ENCODE data around the gene SLC25A5.

The SLC25A5 gene

GRCh38 chrX:119459181-119459580 lies 9.1 kb upstream of the SLC25A5 start:
- TF ChIP-seq JUND (IDR thresholded peaks at IDR 0.05; ENCODE audit: low read depth), result no peak
- in situ Hi-C loops (cut with HindIII; ENCODE audit: low pct_unique_long_range_greater_than_20kb, low sequenced_read_pairs), result no loop called here
- DNase-seq (ENCODE audit: low read depth in 1 of 2, low spot score in 1 of 2), result no peak

DNA sequence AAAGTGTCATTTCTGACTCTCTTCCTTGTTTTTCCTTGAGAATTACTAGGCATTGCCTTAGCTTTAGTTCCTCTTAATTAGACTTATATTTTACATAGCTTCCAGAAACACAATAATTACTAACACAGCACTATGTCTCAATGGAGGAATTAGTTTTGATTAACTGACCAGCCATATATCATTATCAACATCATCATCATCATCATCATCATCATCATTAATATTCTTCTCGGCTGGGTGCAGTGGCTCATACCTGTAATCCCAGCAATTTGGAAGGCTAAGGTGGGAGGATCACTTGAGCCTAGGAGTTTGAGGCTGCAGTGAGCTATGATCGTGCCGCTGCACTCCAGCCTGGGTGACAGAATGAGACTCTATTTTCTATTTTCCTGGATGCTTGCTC lies 2.7 kb upstream of the SLC25A5 start:
- in situ Hi-C loops (cut with HindIII; ENCODE audit: low pct_unique_long_range_greater_than_20kb, low sequenced_read_pairs), result no loop called here
- TF ChIP-seq JUND (IDR thresholded peaks at IDR 0.05; ENCODE audit: low read depth), result no peak
- no peak for DNase-seq (ENCODE audit: low read depth in 1 of 2, low spot score in 1 of 2)

- TF ChIP-seq JUND (IDR thresholded peaks at IDR 0.05; ENCODE audit: low read depth), result no peak
- in situ Hi-C loops (cut with HindIII; ENCODE audit: low pct_unique_long_range_greater_than_20kb, low sequenced_read_pairs), result no loop called here
- DNase-seq (ENCODE audit: low read depth in 1 of 2, low spot score in 1 of 2), result no peak
Measured at GRCh38 chrX:119466970-119467369, 1.3 kb upstream of the SLC25A5 start.

GRCh38 chrX:119467433-119467832 lies 811 bp upstream of the SLC25A5 start:
- no peak for TF ChIP-seq JUND (IDR thresholded peaks at IDR 0.05; ENCODE audit: low read depth)
- DNase-seq (ENCODE audit: low read depth in 1 of 2, low spot score in 1 of 2), result no peak
- in situ Hi-C loops (cut with HindIII; ENCODE audit: low pct_unique_long_range_greater_than_20kb, low sequenced_read_pairs), result no loop called here

DNA sequence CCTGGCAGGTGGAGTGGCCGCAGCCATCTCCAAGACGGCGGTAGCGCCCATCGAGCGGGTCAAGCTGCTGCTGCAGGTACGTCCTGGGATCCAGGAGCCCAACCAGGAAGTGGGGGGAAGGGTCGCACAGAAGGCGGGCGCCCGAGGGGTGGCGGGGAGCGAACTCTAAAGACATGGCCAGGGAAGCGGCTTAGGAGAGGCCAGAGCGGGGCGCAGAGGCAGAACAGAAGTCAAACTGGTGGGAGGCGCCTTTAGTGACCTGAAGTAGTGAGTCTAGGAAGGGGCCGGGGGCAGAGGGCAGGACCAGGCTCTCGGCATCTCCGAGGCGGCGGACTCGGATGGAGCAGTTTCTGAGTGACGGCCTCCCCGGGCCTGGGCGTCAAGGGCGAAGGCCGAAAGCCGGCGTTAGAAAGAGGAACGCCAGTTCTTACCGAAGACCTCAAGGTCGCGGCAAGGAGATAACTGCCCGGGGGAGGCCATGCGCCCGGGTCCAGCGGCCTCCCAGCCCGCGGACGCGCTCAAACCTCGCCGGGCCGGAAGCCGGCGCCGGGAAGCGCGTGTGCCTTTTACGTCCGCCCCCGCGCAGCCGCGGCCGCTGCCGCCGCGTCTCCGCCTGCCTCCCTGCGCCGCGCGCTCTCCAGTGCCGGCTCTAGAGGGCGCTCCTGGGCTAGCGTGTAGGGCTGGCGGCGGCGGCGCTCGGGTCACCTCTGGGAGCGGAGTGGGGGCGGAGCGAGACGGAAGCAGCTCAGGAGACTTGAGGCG lies 488 bp downstream of the SLC25A5 start:
- TF ChIP-seq JUND (IDR thresholded peaks at IDR 0.05; ENCODE audit: low read depth), result no peak
- DNase-seq (ENCODE audit: low read depth in 1 of 2, low spot score in 1 of 2), result peak; percentile 23 to 82
- in situ Hi-C loops (cut with HindIII; ENCODE audit: low pct_unique_long_range_greater_than_20kb, low sequenced_read_pairs), result no loop called here

- no peak for TF ChIP-seq JUND (IDR thresholded peaks at IDR 0.05; ENCODE audit: low read depth)
- DNase-seq (ENCODE audit: low read depth in 1 of 2, low spot score in 1 of 2), result no peak
- in situ Hi-C loops (cut with HindIII; ENCODE audit: low pct_unique_long_range_greater_than_20kb, low sequenced_read_pairs), result no loop called here
Measured at GRCh38 chrX:119469313-119469635, 1.0 kb downstream of the SLC25A5 start.

DNA sequence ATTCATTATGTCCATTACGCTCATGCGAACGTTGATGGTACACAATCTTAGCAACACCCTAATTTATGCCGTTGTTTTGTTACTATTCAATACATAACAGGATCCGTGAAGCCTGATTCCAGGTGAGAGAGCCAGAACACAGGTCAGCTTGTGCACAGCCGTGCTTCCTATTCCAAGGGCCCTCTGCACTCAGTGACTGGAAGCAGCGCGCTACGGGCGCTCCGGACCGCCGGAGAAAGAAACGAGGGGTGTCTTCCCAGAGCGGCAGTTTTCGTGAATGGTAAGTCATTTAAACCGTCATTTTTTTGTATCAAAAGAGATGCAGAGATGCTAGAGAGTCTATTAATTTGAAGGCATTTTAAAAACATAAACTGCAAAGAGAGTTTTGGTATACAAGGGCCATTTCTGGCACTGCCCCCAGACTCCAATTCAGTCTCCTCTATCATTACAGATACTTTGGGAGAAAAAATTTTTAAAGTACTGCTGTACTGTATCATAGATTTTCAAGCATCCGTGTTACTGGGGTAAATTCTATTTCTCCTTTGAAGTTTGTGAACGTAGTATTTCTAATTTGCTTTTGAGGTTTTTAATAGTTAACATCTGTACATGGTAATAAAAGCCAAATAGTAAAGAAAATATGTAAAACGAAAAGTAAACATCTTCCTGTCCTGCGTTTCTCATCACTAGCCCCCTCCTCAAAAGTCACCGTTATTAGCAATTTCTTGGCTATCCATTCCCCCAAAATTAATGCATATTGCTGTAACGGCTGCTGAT lies 6.6 kb downstream of the SLC25A5 start:
- DNase-seq (ENCODE audit: low read depth in 1 of 2, low spot score in 1 of 2), result no peak
- no peak for TF ChIP-seq JUND (IDR thresholded peaks at IDR 0.05; ENCODE audit: low read depth)
- in situ Hi-C loops (cut with HindIII; ENCODE audit: low pct_unique_long_range_greater_than_20kb, low sequenced_read_pairs), result no loop called here

- in situ Hi-C loops (cut with HindIII; ENCODE audit: low pct_unique_long_range_greater_than_20kb, low sequenced_read_pairs), result no loop called here
- DNase-seq (ENCODE audit: low read depth in 1 of 2, low spot score in 1 of 2), result no peak
- no peak for TF ChIP-seq JUND (IDR thresholded peaks at IDR 0.05; ENCODE audit: low read depth)
Measured at GRCh38 chrX:119475389-119476101, 7.3 kb downstream of the SLC25A5 start.

- TF ChIP-seq JUND (IDR thresholded peaks at IDR 0.05; ENCODE audit: low read depth), result no peak
- in situ Hi-C loops (cut with HindIII; ENCODE audit: low pct_unique_long_range_greater_than_20kb, low sequenced_read_pairs), result no loop called here
- no peak for DNase-seq (ENCODE audit: low read depth in 1 of 2, low spot score in 1 of 2)
Measured at GRCh38 chrX:119477812-119478232, 9.6 kb downstream of the SLC25A5 start.

- no peak for DNase-seq (ENCODE audit: low read depth in 1 of 2, low spot score in 1 of 2)
- no peak for TF ChIP-seq JUND (IDR thresholded peaks at IDR 0.05; ENCODE audit: low read depth)
- in situ Hi-C loops (cut with HindIII; ENCODE audit: low pct_unique_long_range_greater_than_20kb, low sequenced_read_pairs), result no loop called here
Measured at GRCh38 chrX:119478504-119478903, 10.3 kb downstream of the SLC25A5 start.

- in situ Hi-C loops (cut with HindIII; ENCODE audit: low pct_unique_long_range_greater_than_20kb, low sequenced_read_pairs), result no loop called here
- no peak for TF ChIP-seq JUND (IDR thresholded peaks at IDR 0.05; ENCODE audit: low read depth)
Measured at GRCh38 chrX:119479845-119480244, 11.6 kb downstream of the SLC25A5 start.

DNA sequence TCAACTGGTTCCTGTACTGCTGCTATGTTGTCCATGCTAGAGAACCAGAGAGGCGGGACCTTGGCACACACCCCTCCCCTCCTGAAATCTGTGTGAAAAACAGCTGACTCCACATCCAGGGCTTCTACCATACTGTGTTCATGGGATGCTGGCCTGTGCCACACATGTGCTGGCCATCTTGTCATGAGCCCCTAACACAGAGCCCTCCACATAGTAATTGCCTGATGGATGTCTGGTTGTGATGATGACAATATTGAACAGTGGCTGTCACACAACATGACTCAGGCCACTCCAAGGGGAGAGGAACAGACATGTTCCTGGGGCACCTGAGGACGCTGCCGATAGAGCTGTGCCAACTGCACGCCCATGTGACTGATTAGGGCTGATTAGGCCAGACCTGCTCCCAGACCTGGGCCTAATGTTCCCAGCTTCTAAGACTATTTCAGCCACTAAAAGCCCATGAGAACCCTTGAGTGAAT lies 13.1 kb downstream of the SLC25A5 start:
- no peak for TF ChIP-seq JUND (IDR thresholded peaks at IDR 0.05; ENCODE audit: low read depth)
- in situ Hi-C loops (cut with HindIII; ENCODE audit: low pct_unique_long_range_greater_than_20kb, low sequenced_read_pairs), result no loop called here
- no peak for DNase-seq (ENCODE audit: low read depth in 1 of 2, low spot score in 1 of 2)

More at GRCh38 chrX:119479845-119480244, 11.6 kb downstream of the SLC25A5 start:
- DNase-seq (ENCODE audit: low read depth in 1 of 2, low spot score in 1 of 2), result no peak

DNA sequence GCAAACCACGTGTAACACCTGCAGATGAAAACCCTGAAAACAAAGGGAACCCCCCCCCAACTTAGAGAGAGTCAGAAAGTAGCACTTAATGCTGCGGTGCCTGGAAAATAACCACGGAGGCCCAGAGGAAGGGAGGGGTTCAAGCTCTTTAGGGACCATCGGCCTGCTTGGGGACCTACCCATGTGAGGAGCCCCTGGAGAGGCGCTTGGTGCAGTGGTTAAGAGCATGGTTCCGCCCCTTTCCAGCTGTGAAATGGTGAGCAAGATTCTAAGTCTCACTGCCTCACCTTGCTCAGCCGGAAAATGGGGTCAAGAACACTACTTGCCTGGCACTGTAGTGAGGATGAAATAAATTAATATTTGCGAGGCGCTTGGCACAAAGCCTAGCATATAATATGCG lies 13.8 kb downstream of the SLC25A5 start:
- no peak for DNase-seq (ENCODE audit: low read depth in 1 of 2, low spot score in 1 of 2)
- in situ Hi-C loops (cut with HindIII; ENCODE audit: low pct_unique_long_range_greater_than_20kb, low sequenced_read_pairs), result no loop called here
- TF ChIP-seq JUND (IDR thresholded peaks at IDR 0.05; ENCODE audit: low read depth), result no peak
